Measurements from ENCODE around the gene BCL7B.

- TF ChIP-seq CTCF (optimal IDR thresholded peaks at IDR 0.05 in 1 of 3, IDR thresholded peaks at IDR 0.05 in 1 of 3, conservative IDR thresholded peaks at IDR 0.05 in 1 of 3; ENCODE audit: extremely low read depth in 1 of 3, insufficient read depth in 2 of 3, low read length in 3 of 3) = no peak
- TF ChIP-seq EZH2 (IDR thresholded peaks at IDR 0.05; ENCODE audit: low read length) = no peak
Observed at GRCh38 chr7:73593207-73594045, 35.9 kb upstream of the BCL7B start.
